Fibroblast of villous mesenchyme (primary cell): Measurements from ENCODE around the gene PRICKLE1. TPM values are rescaled to one million over a fixed set of nuclear protein-coding genes. Genes with fewer than 3 reads are reported as not detected.

ENCODE experiments used
- DNase-seq: peaks from one replicate; pipeline ENCODE4 v3.0.0-alpha.2; 2010; ENCODE audit warnings: low read depth
- H3K4me3 ChIP-seq: 2 replicates; pipeline ENCODE4 v1.5.1; 2011; ENCODE audit warnings: low read depth, mild to moderate bottlenecking, low read length
- total RNA-seq: library from RNA; depleted of rRNA; stranded (reverse); fragments of >200 nt; gene quantifications from 2 replicates; pipeline ENCODE4 v1.2.3, GENCODE V29; 2012
- TF ChIP-seq, protein P1 (sequence below): IDR thresholded peaks from 2 replicates; pipeline ENCODE4 v1.5.1; 2012; ENCODE audit warnings: low read depth, mild to moderate bottlenecking, low read length; ENCODE audit not compliant: insufficient read depth

PRICKLE1 gene
- total RNA-seq, 1 donor: 32.4 TPM

DNA sequence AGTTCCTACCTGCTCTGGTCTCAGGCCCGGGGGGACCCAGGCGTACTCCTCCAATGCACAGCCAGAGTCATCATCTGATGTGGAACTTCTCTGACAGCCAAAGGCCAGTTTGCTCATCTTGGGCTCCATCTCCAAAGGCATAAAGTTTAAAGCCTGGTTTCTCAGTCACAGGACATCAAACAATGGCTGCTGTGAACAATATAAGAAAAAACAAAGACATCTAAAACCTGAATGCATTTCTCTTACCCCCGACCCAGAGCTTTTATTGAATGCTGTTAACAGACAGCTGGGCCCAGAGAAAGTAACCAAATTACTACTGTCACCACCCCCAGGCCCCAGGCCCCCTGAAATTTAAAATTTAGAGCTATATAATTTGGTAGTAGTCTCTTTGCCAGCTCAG is 117.2 kb downstream of the PRICKLE1 start:
- TF ChIP-seq, protein P1, sequence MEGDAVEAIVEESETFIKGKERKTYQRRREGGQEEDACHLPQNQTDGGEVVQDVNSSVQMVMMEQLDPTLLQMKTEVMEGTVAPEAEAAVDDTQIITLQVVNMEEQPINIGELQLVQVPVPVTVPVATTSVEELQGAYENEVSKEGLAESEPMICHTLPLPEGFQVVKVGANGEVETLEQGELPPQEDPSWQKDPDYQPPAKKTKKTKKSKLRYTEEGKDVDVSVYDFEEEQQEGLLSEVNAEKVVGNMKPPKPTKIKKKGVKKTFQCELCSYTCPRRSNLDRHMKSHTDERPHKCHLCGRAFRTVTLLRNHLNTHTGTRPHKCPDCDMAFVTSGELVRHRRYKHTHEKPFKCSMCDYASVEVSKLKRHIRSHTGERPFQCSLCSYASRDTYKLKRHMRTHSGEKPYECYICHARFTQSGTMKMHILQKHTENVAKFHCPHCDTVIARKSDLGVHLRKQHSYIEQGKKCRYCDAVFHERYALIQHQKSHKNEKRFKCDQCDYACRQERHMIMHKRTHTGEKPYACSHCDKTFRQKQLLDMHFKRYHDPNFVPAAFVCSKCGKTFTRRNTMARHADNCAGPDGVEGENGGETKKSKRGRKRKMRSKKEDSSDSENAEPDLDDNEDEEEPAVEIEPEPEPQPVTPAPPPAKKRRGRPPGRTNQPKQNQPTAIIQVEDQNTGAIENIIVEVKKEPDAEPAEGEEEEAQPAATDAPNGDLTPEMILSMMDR: no peak
- no peak overlapping the region for H3K4me3 ChIP-seq
- DNase-seq: no peak

DNA sequence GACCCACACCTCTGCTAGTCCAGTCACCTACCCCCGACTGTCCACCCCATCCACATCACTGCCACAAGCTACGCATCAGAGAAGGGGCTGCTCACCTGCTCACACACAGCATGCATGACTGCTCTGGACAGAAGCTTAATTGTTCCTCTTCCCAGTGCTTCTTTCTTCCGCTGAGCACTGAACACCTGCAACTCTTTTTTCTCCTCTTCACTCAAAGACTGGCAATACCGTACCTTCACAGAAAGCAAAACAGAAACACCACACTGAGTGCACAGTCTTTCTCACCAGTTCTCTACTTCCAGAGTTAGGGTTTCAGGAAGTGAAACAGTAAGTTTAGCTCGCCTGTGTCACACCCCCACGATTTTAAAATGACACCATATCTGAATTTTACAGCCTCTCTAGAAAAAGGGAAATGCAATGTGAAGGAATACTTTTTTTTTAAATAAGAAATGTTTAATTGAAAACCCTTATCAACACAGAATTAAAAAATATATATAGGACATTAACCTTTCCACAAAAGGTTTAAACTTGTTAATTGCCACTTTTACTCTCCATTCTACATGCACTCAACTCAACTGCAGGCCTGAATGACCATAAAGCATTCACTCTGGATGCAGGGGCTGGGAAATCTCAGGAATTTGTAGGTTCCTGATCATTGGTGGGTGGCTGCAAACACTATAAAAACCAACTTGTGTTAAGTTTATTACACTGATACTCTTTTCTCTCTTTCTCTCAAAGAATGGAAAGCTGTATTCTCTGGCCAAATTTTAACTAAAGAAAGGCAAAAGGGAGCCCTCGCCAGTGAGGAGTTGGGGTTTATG is 120.0 kb downstream of the PRICKLE1 start:
- H3K4me3 ChIP-seq: no peak overlapping the region
- no peak for DNase-seq
- TF ChIP-seq, protein P1: no peak

DNA sequence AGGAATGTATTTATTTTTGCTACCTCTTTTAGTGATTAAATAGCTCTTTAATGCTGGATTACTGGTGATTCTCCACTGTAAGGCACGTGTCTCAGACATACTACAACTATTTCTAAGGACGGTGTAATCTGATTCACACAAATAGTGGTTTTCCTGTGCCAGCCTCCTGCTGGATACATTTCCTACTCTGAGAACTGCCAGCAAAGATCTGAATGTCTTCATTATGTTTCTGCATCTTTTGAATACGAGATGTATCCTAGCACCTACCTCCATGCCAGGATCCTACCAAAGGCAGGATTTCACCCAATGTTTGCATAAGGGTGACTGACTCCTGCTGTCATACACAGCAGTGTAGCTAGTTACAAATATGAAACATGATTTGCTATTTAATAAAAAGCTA is 120.6 kb downstream of the PRICKLE1 start:
- H3K4me3 ChIP-seq: no peak overlapping the region
- TF ChIP-seq, protein P1: no peak
- DNase-seq: no peak

DNA sequence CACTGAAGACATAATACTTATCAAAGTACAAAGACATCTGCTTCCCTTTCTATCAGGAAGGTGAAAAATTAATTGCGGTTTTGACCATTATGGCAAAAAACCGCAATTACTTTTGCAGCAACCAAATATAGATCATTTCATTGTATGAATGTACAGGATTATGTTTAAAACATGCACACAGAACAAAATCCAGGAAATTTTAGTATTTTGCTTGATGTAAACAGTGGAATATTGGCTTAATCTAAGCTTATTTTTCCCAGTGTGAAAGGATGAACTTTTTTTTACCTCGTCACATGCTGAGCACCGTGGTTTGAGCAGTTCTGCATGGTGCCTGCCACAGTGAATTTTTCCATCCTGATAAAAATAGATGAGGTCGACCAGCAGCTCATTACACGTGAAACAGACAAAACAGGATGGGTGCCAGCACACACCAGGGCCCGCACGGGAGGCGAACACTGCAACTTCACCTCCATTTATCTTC is 121.2 kb downstream of the PRICKLE1 start:
- TF ChIP-seq, protein P1: no peak
- no peak for DNase-seq

DNA sequence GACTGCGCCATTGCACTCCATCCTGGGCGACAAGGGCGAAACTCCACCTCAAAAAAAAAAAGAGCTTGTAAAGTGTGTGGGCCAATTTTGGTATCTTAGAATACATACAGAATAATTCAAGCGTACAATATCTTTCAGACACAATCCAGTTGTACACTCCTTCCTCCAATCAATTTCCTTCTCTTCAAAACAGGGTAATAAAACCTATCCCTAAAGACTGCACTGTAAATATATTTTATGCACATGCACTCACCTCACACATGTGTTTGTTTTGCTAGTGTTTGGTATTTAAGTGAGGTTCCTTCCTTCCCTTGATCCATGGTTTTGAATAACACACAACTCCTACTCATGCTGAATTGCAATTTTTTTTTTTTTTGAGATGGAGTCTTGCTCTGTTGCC is 125.9 kb downstream of the PRICKLE1 start:
- H3K4me3 ChIP-seq: no peak overlapping the region
- no peak for DNase-seq
- TF ChIP-seq, protein P1: no peak

More for the DNA sequence above, 121.2 kb downstream of the PRICKLE1 start:
- no peak overlapping the region for H3K4me3 ChIP-seq

DNA sequence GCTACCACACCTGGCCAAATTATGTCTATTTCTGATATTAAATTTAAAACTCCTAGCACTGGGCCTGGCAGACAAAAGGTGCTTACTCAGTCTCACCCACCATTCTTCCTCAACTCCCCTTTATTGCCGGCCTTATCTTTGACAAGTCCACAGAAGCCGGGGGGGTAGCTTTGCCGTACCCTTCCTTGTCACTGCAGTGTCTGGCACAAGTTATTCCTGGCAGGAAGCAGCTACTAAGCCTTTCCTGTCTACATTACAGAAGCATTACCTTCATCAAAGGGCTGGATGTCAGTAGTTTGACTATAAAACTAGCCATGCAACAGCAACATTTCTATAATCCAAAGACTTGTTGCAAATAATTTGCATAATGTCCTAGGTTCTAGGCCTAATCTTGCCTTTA is 127.1 kb downstream of the PRICKLE1 start:
- no peak overlapping the region for H3K4me3 ChIP-seq
- TF ChIP-seq, protein P1: no peak
- no peak for DNase-seq

DNA sequence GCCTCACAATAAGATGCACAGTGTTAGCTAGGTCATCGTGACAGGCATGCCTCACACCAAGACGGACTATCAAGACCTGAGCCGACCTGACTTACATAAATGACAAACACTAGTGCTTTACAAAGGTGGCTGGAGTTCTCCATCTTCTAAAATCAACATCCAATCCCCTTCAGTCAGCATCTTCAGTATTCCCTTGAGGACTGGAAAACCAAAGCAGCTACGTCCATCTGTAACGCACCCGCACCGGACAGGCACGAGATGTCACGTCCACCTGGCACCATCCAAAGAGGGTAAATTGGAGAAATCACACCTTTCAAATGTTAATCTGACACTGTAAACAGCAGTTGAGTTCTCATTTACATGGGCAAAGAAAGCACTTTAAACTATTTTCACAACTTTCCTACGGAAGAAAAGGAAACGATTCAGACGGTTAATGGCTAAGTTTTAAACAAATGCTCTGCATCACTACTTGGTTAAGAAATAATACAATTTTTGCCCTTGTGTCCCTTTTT is 130.2 kb downstream of the PRICKLE1 start:
- TF ChIP-seq, protein P1: no peak
- no peak overlapping the region for H3K4me3 ChIP-seq
- DNase-seq: no peak
